Midbrain (tissue), 1 donor: ENCODE measurements around the gene PBRM1.
A peak's percentile ranks its signal among the peaks of the same experiment; 100 is the strongest.
"Not testable (repeated sequence)": the region's sequence is repeated elsewhere in the genome, so short reads cannot be mapped to it uniquely, and the experiment has no call there.

Source experiments
- DNase-seq: peaks from one replicate; lab custom pipeline; 2025; lab: John Stamatoyannopoulos, UW

PBRM1 gene

GRCh38 chr3:52685709-52686691 is at the start of gene PBRM1, which contains the start of gene GNL3:
Gene PBRM1 (minus strand): TSS chr3:52685913.
Gene GNL3 (plus strand): TSS chr3:52686032. CDS start chr3:52686093, 61 bp downstream.
- DNase-seq = peak; percentile 95

- DNase-seq = no peak
These were observed 47.7 kb upstream of the PBRM1 start for GRCh38 chr3:52733256-52733891.

- DNase-seq = no peak
These were observed 45.9 kb upstream of the PBRM1 start for GRCh38 chr3:52731590-52731989.

- DNase-seq = no peak
These were observed 45.0 kb upstream of the PBRM1 start for GRCh38 chr3:52730681-52731080.

- DNase-seq = not testable (repeated sequence)
These were observed 43.0 kb upstream of the PBRM1 start for GRCh38 chr3:52728753-52729152.

- no peak for DNase-seq
These were observed 38.8 kb upstream of the PBRM1 start for GRCh38 chr3:52724511-52724910.

- no peak for DNase-seq
These were observed 38.2 kb upstream of the PBRM1 start for GRCh38 chr3:52723935-52724334.

GRCh38 chr3:52722491-52722890 is 36.8 kb upstream of the PBRM1 start:
- DNase-seq = no peak

GRCh38 chr3:52721730-52722008 is 36.0 kb upstream of the PBRM1 start:
- DNase-seq = no peak

- DNase-seq = peak; percentile 14
These were observed 35.5 kb upstream of the PBRM1 start for GRCh38 chr3:52721002-52721729.

GRCh38 chr3:52719618-52720017 is 33.9 kb upstream of the PBRM1 start:
- no peak for DNase-seq

GRCh38 chr3:52715714-52716305 is 30.1 kb upstream of the PBRM1 start:
- no peak for DNase-seq

- DNase-seq = no peak
These were observed 28.9 kb upstream of the PBRM1 start for GRCh38 chr3:52714335-52715302.

GRCh38 chr3:52712291-52713212 is 26.8 kb upstream of the PBRM1 start:
- DNase-seq = no peak

- DNase-seq = no peak
These were observed 24.8 kb upstream of the PBRM1 start for GRCh38 chr3:52710512-52710911.

- no peak for DNase-seq
These were observed 21.9 kb upstream of the PBRM1 start for GRCh38 chr3:52707585-52707984.

- DNase-seq = peak; percentile 90
These were observed 20.3 kb upstream of the PBRM1 start, which contains the start of the genes GLT8D1 and SPCS1 for GRCh38 chr3:52705688-52706686. Gene GLT8D1 (minus strand): TSS chr3:52705791. CDS start chr3:52700460, 5,331 bp downstream. Gene SPCS1 (plus strand): TSS chr3:52706106. CDS start chr3:52706247, 141 bp downstream.

GRCh38 chr3:52705438-52705687 is 19.6 kb upstream of the PBRM1 start:
- no peak for DNase-seq
